Measurements from ENCODE around the gene POPDC3. TPM values are rescaled to one million over a fixed set of nuclear protein-coding genes. Genes with fewer than 3 reads are reported as not detected.

POPDC3 gene
- total RNA-seq, 1 donor from 2014 or later: 5.3 TPM

Other genes starting within 250 kb of the POPDC3 start
- gene LIN28B, start 222.9 kb downstream of the POPDC3 start, total RNA-seq: 0.41 TPM
- gene PREP, start 223.1 kb upstream of the POPDC3 start, total RNA-seq: 33.0 TPM